GM18498 (cell line): ENCODE data around the gene CPNE5.
"Not testable (repeated sequence)": the region's sequence is repeated elsewhere in the genome, so short reads cannot be mapped to it uniquely, and the experiment has no call there.

ENCODE experiments used
- ATAC-seq: cut with Tn5 transposase; IDR thresholded peaks from one replicate; pipeline ENCODE4 v1.9.1; 2021; ENCODE audit warnings: mild to moderate bottlenecking, moderate library complexity; ENCODE audit not compliant: unreplicated experiment

CPNE5 gene

DNA sequence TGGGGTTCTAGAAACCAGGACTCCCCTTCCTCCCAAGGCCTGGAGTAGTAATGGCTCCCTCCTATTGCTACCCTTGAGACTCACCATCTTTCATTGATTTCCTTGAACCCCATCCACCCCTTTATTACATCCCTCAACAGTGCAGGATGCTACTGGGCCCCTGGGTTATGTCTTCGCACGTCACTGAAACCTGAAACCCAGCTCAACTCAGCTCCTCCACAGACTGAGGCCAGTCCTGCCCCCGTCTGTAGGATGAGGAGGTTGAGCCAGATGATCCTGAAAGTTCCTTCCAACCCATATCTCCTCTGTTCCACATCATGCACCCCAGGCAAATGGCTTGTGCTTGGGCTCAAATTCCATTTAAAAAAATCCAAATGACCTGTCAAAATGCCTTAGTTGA lies 21.4 kb downstream of the CPNE5 start:
- ATAC-seq: no peak

- no peak for ATAC-seq
Measured at GRCh38 chr6:36817176-36817817, 21.9 kb downstream of the CPNE5 start.

DNA sequence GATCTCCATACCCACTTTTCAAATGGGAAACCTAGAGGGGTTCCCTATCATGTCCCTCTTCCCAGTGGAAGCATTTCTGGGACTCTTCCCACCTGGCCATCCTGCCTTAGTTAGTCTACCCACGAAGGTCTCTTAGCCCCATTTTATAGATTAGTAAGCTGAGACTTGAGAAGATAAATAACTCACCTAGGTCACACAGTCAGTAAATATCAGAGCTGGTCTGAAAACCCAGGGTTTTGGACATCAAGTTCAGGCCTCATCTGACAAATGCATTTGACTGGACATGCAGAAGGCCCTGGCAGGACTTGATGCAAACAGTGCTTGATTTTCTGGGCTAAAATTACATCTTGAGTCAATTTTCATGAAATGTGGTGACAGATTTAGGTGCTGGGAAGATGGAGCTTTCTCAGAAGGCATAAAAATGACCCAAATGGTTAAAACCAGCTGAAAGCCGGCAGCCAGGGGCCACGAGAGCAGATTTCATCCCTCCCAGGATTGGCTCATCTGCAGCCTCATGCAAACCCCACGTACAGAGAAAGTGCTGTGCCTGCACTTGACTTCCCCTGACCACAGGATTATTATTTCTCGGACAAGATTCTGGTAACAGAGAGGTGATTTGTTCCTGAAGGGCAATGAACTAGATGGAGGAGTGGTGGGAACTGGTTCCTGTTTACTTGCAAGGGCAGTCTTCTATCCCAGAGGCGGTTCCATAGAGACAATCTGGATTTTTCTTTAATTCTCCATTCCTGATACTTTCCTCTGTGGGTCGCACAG lies 23.1 kb downstream of the CPNE5 start:
- ATAC-seq: no peak

DNA sequence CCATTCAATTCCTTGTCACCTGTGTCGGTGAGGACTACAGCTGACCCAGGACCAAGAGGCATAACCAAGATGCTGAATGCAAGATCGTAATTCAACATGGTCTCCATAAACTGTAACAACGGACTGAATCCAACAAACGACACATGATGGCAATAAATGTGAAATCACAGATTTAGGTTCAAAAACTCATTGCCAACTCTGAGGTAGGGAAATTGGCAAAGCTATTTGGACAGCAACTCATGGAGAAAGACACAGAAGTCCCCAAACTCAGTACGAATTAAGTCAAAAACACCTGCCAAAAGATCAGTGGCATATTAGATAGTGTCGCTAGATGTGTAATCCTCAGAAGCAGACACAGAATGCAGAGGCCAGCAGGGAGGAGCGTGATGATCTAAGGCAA lies 25.0 kb downstream of the CPNE5 start:
- no peak for ATAC-seq

- no peak for ATAC-seq
Measured at GRCh38 chr6:36813526-36813925, 25.7 kb downstream of the CPNE5 start.

- ATAC-seq: not testable (repeated sequence)
Measured at GRCh38 chr6:36813047-36813446, 26.2 kb downstream of the CPNE5 start.

- ATAC-seq: no peak
Measured at GRCh38 chr6:36809941-36810803, 29.1 kb downstream of the CPNE5 start.

GRCh38 chr6:36809156-36809555 lies 30.1 kb downstream of the CPNE5 start:
- ATAC-seq: no peak

- ATAC-seq: no peak
Measured at GRCh38 chr6:36808634-36809033, 30.6 kb downstream of the CPNE5 start.

DNA sequence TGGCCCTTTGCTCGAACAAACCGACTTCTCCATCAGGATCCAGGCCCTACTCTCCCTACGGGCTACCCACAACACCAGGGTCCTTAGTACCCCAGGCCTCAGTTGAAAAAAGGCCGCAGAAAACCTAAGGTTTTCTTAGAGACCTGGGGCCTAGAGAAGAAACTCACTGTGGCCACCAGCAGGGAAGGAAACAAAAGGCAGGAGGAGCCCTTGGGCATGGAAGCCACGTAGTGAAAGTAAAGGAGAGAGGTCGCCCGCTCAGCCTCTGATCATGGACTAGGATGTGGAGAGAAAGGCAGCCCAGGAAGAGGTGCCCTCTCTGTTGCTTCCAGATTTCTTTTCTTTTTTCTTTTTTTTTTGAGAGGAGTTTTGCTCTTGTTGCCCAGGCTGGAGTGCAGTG lies 31.5 kb downstream of the CPNE5 start:
- ATAC-seq: no peak

GRCh38 chr6:36807143-36807542 lies 32.1 kb downstream of the CPNE5 start:
- ATAC-seq: no peak

GRCh38 chr6:36805917-36806316 lies 33.3 kb downstream of the CPNE5 start:
- no peak for ATAC-seq

GRCh38 chr6:36805096-36805797 lies 34.0 kb downstream of the CPNE5 start:
- no peak for ATAC-seq

DNA sequence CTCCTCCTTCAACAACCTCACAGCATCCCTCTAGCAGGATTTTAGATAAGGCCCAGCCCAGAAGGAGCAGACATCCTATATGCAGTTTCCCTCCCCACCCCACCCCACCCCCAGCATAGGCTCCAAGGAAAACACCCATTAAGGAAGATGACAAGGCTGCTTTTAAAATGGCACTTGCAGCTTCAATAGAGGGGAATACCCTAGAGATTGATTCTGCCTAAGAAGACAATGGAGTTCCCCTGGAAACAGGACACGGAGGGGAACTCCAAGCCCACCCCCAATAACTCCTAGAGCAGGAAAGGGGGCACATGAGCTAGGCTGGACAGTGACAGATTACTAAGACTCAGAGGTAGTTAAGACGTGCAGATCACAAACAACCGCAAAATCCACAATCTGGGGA lies 34.7 kb downstream of the CPNE5 start:
- ATAC-seq: no peak

DNA sequence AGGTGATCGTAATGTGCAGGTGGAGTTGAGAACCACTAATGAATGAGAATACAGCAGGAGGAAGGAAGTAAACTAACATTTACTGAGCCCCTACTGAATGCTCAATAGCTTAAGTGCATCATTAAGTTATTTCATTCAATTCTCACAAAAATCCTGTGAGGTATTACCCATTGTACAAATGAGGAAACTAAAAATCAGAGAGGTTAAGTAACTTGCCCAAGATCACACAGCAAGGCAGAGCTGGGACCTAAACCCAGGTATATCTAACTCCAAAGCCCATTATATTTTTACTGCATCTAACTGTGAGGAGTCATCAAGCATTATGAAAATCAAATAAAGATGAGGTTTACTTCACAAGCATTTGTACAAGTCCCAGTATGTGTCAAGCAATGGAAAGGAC lies 35.3 kb downstream of the CPNE5 start:
- ATAC-seq: no peak

GRCh38 chr6:36803482-36803881 lies 35.8 kb downstream of the CPNE5 start:
- no peak for ATAC-seq

- no peak for ATAC-seq
Measured at GRCh38 chr6:36800223-36801076, 38.8 kb downstream of the CPNE5 start.

GRCh38 chr6:36798852-36799251 lies 40.4 kb downstream of the CPNE5 start:
- ATAC-seq: no peak

DNA sequence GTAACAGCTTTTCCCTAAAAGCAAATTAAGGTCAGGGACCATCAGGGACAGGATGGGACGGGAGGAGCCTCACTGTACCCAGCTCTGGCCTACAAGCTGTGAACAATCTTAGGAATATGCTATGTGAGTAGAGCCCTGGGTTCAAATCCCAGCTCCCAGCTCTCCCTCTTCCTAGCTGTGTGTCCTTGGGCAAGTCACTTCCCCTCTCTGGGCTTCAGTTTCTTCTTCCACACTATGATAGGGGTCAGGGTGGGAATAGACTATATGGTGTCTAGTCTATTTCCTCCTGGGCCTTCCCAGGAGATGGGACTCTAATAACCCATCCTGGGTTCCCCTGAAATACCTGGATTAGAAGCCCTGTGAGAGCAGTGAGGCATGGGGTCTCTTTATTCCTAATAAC lies 41.6 kb downstream of the CPNE5 start:
- no peak for ATAC-seq

DNA sequence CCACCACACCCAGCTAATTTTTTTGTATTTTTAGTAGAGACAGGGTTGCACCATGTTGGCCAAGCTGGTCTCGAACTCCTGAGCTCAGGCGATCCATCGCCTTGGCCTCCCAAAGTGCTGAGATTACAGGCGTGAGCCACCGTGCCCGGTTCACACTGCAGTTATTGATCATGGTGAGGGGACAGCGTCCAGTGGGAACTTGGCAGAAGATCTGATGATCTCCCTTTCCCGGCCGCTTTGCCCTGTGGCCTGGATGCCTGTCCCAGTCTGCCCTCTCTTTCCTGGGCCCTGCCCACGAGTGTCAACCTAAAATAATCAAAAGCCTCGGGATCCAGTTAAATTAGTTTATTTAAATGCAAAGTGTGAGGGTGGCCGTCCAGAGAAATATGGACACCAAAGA lies 42.2 kb downstream of the CPNE5 start:
- ATAC-seq: no peak
